ENCODE results near the gene RCCD1. TPM values are rescaled to one million over a fixed set of nuclear protein-coding genes. Genes with fewer than 3 reads are reported as not detected.

Gene RCCD1
- total RNA-seq, 4 donors from 2014 or later = 7.4 to 16.5 (median 11.6) TPM

DNA sequence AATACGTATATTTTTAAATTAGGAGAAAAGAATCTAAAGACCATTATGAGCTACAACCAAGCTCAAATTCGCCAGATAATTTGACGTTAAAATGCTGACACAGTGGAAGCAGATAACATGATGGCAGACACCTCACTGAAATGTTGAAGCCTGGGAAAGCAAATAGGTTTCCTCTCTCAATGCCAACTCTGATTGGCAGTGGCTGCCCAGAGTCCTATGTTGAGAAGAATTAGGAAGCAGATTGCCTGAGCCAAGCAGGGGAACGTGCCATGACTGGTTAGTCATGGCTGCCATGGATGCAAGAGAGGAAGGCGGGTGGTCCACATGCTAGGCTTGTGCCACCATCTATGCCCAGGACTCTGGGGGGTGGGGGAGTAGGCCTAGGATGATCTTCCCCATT is 16.4 kb upstream of the RCCD1 start:
- H3K36me3 ChIP-seq = no peaks in the 10 kb centered on the region
- H3K27me3 ChIP-seq = no peaks in the 10 kb centered on the region
- no peaks in the 10 kb centered on the region for H3K9me3 ChIP-seq
- no peak overlapping the region for H3K4me3 ChIP-seq
- DNase-seq = no peak
- H3K27ac ChIP-seq = no peak overlapping the region
- peaks cover 0 to 5% of the 10 kb centered on the region in 2 donors for H3K4me1 ChIP-seq
- intact Hi-C loops (cut with DNase I; ENCODE audit: low total_unique reads) = no loop called here
- TF ChIP-seq, protein P1, sequence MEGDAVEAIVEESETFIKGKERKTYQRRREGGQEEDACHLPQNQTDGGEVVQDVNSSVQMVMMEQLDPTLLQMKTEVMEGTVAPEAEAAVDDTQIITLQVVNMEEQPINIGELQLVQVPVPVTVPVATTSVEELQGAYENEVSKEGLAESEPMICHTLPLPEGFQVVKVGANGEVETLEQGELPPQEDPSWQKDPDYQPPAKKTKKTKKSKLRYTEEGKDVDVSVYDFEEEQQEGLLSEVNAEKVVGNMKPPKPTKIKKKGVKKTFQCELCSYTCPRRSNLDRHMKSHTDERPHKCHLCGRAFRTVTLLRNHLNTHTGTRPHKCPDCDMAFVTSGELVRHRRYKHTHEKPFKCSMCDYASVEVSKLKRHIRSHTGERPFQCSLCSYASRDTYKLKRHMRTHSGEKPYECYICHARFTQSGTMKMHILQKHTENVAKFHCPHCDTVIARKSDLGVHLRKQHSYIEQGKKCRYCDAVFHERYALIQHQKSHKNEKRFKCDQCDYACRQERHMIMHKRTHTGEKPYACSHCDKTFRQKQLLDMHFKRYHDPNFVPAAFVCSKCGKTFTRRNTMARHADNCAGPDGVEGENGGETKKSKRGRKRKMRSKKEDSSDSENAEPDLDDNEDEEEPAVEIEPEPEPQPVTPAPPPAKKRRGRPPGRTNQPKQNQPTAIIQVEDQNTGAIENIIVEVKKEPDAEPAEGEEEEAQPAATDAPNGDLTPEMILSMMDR (IDR thresholded peaks at IDR 0.05) = no peak
- TF ChIP-seq POLR2A (IDR thresholded peaks at IDR 0.05) = no peak

DNA sequence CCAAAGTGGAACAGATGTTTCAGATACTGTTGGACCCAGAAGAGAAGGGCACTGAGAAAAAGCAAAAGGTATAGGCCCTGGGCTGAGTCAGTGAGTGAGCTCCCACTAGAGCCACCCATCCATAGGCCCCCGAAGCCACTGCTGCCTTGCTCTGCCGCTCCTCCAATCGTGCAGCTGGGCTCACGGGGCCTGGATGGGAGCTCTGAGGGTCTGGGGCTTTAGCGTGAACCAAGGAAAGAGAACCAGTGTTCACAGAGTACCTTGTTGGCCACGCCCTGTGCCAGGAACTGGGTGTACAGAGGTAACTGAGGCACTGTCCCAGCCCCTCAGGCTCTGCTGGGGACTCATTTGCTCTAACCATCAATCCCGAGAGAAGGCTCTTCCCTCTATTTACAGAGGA is 14.9 kb upstream of the RCCD1 start:
- TF ChIP-seq, protein P1 (IDR thresholded peaks at IDR 0.05) = no peak
- TF ChIP-seq POLR2A (IDR thresholded peaks at IDR 0.05) = no peak
- no peaks in the 10 kb centered on the region for H3K27me3 ChIP-seq
- DNase-seq = no peak
- no peak overlapping the region for H3K4me3 ChIP-seq
- H3K9me3 ChIP-seq = no peaks in the 10 kb centered on the region
- H3K36me3 ChIP-seq = no peaks in the 10 kb centered on the region
- peaks cover 0 to 5% of the 10 kb centered on the region in 2 donors for H3K4me1 ChIP-seq
- intact Hi-C loops (cut with DNase I; ENCODE audit: low total_unique reads) = no loop called here
- H3K27ac ChIP-seq = no peak overlapping the region

DNA sequence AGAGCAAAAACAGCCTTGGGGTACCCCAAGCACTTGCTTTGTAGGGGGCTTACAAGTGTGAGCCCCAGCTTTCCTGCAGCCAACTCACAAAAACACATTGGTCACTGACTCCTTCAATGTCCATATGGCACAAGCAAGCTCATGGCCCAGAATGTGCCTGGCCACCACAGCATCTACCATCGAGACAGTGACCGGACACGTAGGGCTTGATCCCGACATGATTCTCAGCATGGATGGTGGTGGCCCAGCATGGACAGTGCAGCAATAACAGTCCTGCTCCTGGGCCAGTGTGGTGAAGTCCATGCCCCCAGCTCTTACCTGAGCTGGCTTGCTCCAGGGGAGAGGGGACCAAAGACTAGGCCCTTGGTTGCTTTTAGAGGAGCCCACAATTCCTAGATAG is 13.6 kb upstream of the RCCD1 start:
- DNase-seq = no peak
- Histone ChIP-seq H3K4me1 (peaks cover 0 to 5% of the 10 kb centered on the region in 2 donors), H3K9me3 (no peaks in the 10 kb centered on the region), H3K4me3 (no peak overlapping the region), H3K27ac (no peak overlapping the region), H3K27me3 (no peaks in the 10 kb centered on the region), H3K36me3 (no peaks in the 10 kb centered on the region)
- intact Hi-C loops (cut with DNase I; ENCODE audit: low total_unique reads) = no loop called here
- TF ChIP-seq POLR2A (IDR thresholded peaks at IDR 0.05) = no peak
- TF ChIP-seq, protein P1 (IDR thresholded peaks at IDR 0.05) = no peak

DNA sequence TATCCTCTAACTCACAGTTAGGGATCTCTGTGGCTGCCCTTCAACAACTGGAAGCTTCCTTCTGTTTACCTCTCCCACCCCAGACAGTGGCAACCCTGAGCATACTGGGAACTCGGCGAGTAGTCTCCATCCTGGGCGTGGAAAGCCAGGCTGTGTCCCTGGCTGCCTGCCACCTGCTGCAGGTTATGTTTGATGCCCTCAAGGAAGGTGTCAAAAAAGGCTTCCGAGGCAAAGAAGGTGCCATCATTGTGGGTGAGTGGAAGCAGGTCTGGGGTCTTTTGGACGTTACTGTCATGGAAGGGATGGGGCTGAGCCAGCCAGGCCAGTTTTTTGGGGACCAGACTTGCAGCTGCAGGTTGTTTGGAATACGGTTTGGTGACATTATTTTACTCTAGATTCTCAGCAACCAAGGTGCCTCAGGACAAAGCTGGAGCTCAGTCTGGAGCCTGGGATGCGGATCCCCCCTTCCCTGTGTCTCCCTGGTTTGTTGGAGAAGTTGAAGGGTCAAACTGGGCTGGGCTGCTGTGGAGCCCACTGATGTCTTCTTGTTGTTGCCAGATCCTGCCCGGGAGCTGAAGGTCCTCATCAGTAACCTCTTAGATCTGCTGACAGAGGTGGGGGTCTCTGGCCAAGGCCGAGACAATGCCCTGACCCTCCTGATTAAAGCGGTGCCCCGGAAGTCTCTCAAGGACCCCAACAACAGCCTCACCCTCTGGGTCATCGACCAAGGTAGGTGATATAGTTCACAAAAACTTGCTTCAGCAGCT is 12.1 kb upstream of the RCCD1 start:
- intact Hi-C loops (cut with DNase I; ENCODE audit: low total_unique reads) = no loop called here
- Histone ChIP-seq H3K4me1 (peaks cover 0 to 5% of the 10 kb centered on the region in 2 donors), H3K9me3 (no peaks in the 10 kb centered on the region), H3K27ac (no peak overlapping the region), H3K4me3 (no peak overlapping the region), H3K36me3 (no peaks in the 10 kb centered on the region), H3K27me3 (no peaks in the 10 kb centered on the region)
- no peak for DNase-seq
- TF ChIP-seq, protein P1 (IDR thresholded peaks at IDR 0.05) = no peak
- TF ChIP-seq POLR2A (IDR thresholded peaks at IDR 0.05) = no peak

DNA sequence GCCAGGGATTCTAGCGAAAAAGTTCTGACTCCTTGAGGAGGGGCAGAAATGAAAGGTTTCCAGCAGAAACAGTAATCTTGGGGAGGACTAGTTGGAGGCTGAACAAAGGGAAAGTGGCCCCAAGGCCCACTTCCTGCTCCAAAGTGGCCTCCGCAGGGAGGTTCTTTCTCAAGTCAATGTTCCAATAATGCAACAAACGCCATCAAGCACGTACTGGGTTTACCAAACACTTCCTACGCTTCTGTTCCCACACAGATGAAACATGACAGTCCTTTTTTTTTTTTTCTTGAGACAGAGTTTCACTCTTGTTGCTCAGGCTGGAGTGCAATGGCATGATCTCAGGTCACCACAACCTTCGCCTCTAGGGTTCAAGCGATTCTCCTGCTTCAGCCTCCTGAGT is 9.6 kb upstream of the RCCD1 start:
- no peak for TF ChIP-seq POLR2A (IDR thresholded peaks at IDR 0.05)
- TF ChIP-seq, protein P1 (IDR thresholded peaks at IDR 0.05) = no peak
- Histone ChIP-seq H3K36me3 (no peaks in the 10 kb centered on the region), H3K27me3 (no peaks in the 10 kb centered on the region), H3K27ac (no peak overlapping the region), H3K4me1 (no peaks in the 10 kb centered on the region), H3K4me3 (no peak overlapping the region), H3K9me3 (no peaks in the 10 kb centered on the region)
- no peak for DNase-seq
- intact Hi-C loops (cut with DNase I; ENCODE audit: low total_unique reads) = no loop called here
